Middle frontal gyrus (tissue), 1 donor: ENCODE measurements around the gene FBXO3.
"Not testable (repeated sequence)": the region's sequence is repeated elsewhere in the genome, so short reads cannot be mapped to it uniquely, and the experiment has no call there.

Experiments used
- DNase-seq: peaks from one replicate; pipeline ENCODE4 v3.0.0-alpha.2; 2015; ENCODE audit warnings: low spot score; ENCODE audit errors: extremely low spot score

Gene FBXO3

DNA sequence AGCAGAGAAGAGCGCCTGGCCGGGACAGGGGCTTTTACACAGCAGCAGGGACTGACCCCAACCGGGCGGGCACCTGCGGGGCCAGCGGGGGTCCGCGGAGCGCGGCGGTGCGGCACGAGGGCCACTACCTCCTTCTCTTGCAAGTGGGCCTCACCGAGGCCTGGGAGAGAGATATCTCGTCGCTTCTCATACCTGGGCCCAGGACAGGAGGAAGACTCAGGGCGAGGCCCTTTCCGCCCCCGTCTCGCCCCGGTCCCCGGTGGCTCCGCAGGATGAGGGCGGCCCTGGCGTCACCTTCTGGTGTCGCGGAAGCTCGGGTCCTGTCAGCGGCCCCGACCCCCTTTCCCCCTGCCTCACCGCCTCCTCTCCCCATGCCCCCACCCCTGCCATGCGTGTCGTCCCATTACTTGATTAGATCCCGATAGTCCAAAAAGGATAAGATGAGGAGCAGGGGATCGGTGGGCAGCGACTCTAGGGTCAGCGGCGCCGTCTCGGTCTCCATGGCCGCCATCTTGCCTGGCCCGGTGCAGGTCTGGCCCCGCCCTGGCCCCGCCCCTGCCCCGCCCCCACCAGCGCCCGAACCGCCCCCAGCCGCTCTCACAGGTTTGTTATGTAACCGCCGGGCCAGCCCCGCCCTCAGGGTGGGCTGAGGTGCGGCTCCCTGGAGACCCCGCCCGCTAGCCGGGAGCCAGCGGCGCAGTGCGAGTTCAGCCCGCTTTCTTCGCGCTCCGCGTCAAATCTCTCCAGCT is at the start of gene FBXO3:
TSS of gene FBXO3 (minus strand) at position 534 of the 749 bp plus-strand sequence. CDS start at position 511, 23 bp downstream.
- DNase-seq, result peak; percentile 65

DNA sequence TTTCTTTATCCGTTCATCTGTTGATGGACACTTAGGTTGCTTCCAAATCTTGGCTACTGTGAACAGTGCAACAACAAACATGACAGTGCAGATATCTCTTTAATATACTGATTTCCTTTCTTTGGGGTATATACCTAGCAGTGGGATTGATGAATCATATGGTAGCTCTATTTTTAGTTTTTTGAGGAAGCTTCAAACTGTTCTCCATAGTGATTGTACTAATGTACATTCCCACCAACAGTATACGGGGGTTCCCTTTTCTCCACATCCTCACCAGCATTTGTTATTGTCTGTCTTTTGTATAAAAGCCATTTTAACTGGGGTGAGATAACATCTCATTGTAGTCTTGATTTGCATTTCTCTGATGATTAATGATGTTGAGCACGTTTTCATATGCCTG is 48.7 kb upstream of the FBXO3 start:
- not testable (repeated sequence) for DNase-seq

GRCh38 chr11:33819278-33820035 is 45.1 kb upstream of the FBXO3 start:
- DNase-seq, result no peak

- peak; percentile 83 for DNase-seq
Observed at GRCh38 chr11:33808228-33808828, 34.0 kb upstream of the FBXO3 start.

- no peak for DNase-seq
Observed at GRCh38 chr11:33804471-33804870, 30.2 kb upstream of the FBXO3 start.

GRCh38 chr11:33802194-33802950 is 28.1 kb upstream of the FBXO3 start:
- peak; percentile 44 for DNase-seq

DNA sequence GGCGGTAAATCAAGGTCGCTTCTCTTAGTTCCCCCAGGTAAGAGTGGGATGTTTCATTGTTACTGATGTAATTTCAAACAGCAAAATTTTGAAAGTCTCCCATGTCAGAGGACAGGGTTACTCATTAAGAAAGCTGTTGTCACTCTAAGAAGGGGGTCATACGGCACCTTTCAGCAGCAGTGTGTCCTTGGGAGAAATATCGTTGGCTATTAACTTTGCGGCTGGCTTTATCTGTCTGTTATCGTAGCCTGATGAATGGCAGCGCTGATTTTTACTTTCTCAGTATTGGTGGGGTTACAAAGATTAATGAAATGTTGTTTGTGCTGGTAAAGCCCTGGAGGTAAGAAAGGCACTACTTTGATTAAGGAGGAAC is 27.5 kb upstream of the FBXO3 start:
- DNase-seq, result no peak

- no peak for DNase-seq
Observed at GRCh38 chr11:33797879-33798278, 23.6 kb upstream of the FBXO3 start.

DNA sequence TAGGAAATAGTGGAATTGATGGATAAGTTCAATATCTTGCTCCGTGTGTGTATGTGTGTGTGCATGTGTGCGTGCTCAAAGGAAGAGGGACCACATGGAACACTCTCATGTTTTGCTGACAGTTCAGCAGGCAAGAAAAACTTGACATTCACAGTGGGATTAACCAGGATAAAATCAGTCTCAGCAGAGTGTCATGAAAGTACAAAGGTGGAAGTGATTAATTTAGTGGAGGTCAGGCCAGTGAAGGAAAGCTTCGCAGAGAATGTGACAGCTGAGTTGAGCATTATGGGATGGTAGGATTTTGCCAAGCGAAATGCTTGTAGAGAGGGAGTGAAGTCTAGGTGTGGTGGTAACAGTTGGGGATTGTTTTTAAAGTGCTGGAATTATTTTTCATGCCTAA is 15.7 kb upstream of the FBXO3 start:
- no peak for DNase-seq

- not testable (repeated sequence) for DNase-seq
Observed at GRCh38 chr11:33788095-33788494, 13.8 kb upstream of the FBXO3 start.

DNA sequence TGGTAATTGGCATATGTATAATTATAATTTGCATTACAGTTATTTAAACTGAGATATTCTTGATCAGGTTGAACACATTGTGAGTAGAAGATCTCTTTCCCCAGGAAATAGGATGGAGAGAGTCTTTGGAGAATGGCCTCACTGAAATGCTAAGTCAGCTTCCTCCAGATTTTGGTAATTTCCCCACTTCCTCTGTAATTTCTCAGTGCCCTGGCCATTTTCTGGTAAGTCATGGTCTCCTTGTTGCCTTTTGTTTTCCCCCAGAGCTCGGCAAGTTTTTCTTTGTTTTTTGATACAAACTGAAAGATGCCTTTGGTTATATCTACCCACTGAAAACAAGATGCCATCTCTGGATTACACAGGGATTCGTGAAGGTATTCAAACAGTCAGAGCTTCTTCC is 12.8 kb upstream of the FBXO3 start:
- DNase-seq, result no peak

DNA sequence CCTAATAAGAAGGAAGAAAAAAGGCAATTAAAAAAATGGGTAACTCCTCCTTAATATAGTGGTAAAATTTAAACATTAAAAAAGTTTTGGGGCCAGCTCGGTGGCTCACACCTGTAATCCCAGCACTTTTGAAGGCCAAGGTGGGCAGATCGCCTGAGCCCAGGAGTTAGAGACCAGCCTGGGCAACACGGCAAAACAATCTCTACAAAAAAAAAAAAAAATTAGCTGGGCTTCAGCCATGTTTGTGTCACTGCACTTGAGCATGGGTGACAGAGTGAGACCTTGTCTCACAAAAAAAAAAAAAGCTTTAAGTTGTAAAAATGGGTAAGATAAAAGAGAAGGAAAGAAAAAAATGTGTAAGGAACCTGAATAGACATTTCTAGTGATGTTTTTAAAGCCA is 11.3 kb upstream of the FBXO3 start:
- DNase-seq, result no peak

DNA sequence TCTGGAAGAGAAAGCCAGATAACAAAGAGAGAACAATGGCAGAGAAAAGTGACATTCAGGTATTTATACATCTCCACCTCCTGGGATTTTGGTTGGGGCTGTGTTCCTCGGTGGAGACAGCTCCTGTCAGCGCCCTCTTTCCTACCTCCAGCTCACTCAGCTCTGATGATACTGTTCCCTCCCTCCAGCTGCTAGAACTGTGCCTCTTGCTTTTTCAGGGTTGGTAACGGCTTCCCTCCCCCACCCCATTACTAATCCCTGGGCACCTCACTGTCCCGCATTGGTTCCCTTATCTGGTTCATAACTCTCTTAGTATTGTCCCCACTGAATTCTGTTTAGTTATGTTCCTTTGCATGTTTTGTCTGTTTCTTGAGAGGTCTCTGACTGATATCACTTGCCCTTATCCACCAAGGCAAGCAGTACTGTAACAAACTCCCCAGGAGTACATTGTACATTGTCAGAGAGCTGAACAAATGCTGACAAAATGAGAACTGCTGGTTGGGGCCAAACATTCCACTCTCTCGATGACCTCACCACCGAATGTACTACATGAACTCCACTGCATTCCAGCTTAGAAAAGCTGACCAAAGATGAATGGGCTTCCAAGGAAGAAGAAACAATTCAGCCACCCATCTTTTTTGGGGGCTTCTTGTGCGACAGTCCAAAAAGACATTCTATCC is 5.7 kb upstream of the FBXO3 start:
- no peak for DNase-seq

- no peak for DNase-seq
Observed at GRCh38 chr11:33778675-33779074, 4.4 kb upstream of the FBXO3 start.

- no peak for DNase-seq
Observed at GRCh38 chr11:33777906-33778305, 3.6 kb upstream of the FBXO3 start.

GRCh38 chr11:33775832-33776470 is 1.6 kb upstream of the FBXO3 start:
- DNase-seq, result no peak

DNA sequence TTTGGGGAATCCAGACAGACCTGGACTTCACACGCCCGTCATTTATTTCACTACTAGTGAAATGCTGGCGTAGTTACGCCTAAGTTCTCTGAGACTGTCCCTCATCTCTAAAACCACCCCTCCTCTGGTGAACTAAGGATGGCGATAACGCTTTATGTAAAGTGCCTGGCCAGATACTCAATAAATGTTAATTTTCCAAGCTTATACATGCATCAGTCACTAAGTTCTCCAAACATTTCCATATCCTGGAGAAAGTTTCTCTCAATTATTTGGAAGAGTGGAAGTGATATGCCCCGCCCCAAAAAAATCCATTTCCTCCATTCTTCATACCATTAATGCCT is 1.1 kb upstream of the FBXO3 start:
- DNase-seq, result no peak

DNA sequence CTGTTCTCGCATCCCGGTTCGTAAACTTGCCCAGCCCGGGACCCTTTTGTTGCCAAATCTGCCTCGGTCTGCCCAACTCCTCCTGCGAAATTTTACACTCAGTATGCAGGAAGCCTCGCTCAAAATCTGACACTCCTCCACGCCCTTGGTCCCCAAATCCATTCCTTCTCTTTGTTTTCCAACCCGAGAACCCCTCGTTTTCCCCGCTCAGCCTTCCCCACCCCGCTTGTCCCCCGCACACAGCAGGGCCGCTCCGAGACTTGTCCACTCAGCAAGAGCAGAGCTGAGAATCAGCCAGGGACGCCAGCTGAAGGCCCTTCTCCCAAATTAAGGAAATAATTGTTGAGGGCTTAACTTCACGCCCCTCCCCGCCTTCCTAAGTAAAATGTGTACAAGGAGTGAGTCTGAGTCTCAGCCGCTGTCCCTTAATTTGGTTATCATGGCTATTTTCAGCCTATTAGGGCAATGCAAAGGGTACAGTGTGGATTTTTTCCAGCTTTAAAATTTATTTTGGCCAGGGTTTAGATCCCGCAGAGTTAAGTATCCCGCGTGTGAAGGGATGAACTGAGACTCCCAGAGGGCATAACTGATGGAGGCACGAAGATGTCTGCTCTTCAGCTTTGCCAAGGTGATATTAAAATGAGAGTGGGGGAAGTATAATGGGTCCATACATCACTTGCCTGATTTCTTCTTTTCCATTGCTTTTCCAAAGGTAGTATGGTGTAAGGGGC is 581 bp upstream of the FBXO3 start:
- DNase-seq, result no peak

DNA sequence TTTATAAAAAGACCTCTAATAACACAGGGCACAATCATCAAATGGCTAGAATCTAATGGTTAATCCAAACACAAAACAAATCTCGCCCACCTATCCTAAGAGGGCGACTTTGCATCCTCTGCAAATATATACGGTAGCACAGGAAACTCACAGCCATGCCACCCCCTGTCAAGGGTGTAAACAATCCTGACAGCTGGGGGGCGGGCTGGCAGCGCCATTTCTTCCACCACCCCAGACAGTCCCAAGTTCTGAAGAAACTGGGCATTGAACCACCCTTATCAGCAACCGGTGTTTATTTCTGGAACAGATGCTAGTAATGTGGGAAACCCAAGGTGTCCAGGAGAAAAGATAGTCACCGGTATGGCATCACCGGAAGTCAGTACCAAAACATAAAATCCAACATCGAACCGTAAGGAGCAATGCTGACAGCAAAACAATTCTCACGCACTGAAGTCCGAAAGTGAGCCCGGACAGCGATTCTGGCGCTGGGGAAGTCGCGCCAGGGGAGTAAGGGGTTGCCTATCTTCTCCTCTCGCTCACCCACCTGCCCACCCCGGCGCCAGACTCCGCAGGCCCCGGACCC is 825 bp downstream of the FBXO3 start:
- DNase-seq, result no peak

GRCh38 chr11:33772870-33773269 is 1.4 kb downstream of the FBXO3 start:
- no peak for DNase-seq
